ENCODE results near the gene HELT. TPM values are rescaled to one million over a fixed set of nuclear protein-coding genes. Genes with fewer than 3 reads are reported as not detected.
A peak's percentile ranks its signal among the peaks of the same experiment; 100 is the strongest.

HELT gene
- total RNA-seq, 1 experiment from 2014 or later = not detected

GRCh38 chr4:185003596-185004351 lies 14.5 kb upstream of the HELT start:
- DNase-seq (ENCODE audit: low spot score) = no peak

- no peak for DNase-seq (ENCODE audit: low spot score)
These were observed 13.6 kb upstream of the HELT start for GRCh38 chr4:185004562-185005218.

- DNase-seq (ENCODE audit: low spot score) = peak; percentile 82
These were observed 13.0 kb upstream of the HELT start for GRCh38 chr4:185005219-185005819.

- DNase-seq (ENCODE audit: low spot score) = peak; percentile 33
These were observed 6.9 kb upstream of the HELT start for GRCh38 chr4:185011408-185011807.

- DNase-seq (ENCODE audit: low spot score) = no peak
These were observed 4.7 kb upstream of the HELT start for GRCh38 chr4:185013417-185014125.

GRCh38 chr4:185015108-185015507 lies 3.2 kb upstream of the HELT start:
- DNase-seq (ENCODE audit: low spot score) = no peak

- no peak for DNase-seq (ENCODE audit: low spot score)
These were observed 2.0 kb upstream of the HELT start for GRCh38 chr4:185016101-185016940.

GRCh38 chr4:185016946-185017758 lies 1.1 kb upstream of the HELT start:
- no peak for DNase-seq (ENCODE audit: low spot score)

- no peak for DNase-seq (ENCODE audit: low spot score)
These were observed 655 bp downstream of the HELT start for GRCh38 chr4:185018834-185019455.

GRCh38 chr4:185019456-185020292 lies 1.4 kb downstream of the HELT start:
- no peak for DNase-seq (ENCODE audit: low spot score)

- no peak for DNase-seq (ENCODE audit: low spot score)
These were observed 2.1 kb downstream of the HELT start for GRCh38 chr4:185020293-185020808.

- no peak for DNase-seq (ENCODE audit: low spot score)
These were observed 2.8 kb downstream of the HELT start for GRCh38 chr4:185020863-185021761.

- no peak for DNase-seq (ENCODE audit: low spot score)
These were observed 5.2 kb downstream of the HELT start for GRCh38 chr4:185023471-185023870.

- DNase-seq (ENCODE audit: low spot score) = no peak
These were observed 10.3 kb downstream of the HELT start for GRCh38 chr4:185028625-185029024.

GRCh38 chr4:185031611-185032010 lies 13.3 kb downstream of the HELT start:
- no peak for DNase-seq (ENCODE audit: low spot score)

GRCh38 chr4:185033072-185033471 lies 14.8 kb downstream of the HELT start:
- DNase-seq (ENCODE audit: low spot score) = no peak

GRCh38 chr4:185033950-185034349 lies 15.7 kb downstream of the HELT start:
- DNase-seq (ENCODE audit: low spot score) = no peak

- DNase-seq (ENCODE audit: low spot score) = no peak
These were observed 17.0 kb downstream of the HELT start for GRCh38 chr4:185035284-185035683.
